Measurements from ENCODE around the gene SFRP2.

SFRP2 gene

DNA sequence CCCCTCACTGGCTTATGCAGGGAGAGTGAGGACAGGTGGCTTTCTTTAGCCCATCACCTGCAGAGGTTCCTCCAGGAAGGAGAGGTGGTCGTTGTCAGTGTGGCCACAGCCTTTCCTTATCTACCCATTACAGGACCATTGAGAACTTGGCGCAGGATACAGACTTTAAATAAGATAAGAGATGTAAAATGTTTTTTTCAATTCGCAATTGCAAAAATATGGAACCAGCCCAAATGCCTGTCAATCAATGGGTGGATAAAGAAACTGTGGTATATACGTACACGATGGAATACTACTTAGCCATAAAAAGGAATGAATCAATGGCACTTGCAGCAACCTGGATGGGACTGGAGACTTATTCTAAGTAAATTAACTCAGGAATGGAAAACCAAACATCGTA is 22.1 kb downstream of the SFRP2 start:
- DNase-seq (ENCODE audit: low read depth): no peak

DNA sequence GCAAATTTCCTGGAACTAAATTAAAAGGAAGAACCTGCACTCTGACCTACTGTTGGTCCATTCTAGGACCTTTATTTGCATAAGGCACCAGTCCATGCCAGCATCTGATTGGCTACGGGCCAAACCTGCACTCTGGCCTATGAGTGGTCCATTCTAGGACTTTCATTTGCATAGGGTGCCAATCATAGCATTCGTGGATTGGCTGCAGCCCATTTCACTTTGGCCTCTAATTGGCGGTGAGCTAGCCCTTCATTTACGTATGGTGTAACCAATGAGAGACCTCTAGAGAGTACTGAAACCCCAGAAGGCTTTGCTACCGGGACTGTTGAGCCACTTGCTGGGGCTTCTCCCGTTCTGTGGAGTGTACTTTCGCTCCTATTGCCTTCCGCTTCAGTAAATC is 23.0 kb downstream of the SFRP2 start:
- DNase-seq (ENCODE audit: low read depth): no peak

DNA sequence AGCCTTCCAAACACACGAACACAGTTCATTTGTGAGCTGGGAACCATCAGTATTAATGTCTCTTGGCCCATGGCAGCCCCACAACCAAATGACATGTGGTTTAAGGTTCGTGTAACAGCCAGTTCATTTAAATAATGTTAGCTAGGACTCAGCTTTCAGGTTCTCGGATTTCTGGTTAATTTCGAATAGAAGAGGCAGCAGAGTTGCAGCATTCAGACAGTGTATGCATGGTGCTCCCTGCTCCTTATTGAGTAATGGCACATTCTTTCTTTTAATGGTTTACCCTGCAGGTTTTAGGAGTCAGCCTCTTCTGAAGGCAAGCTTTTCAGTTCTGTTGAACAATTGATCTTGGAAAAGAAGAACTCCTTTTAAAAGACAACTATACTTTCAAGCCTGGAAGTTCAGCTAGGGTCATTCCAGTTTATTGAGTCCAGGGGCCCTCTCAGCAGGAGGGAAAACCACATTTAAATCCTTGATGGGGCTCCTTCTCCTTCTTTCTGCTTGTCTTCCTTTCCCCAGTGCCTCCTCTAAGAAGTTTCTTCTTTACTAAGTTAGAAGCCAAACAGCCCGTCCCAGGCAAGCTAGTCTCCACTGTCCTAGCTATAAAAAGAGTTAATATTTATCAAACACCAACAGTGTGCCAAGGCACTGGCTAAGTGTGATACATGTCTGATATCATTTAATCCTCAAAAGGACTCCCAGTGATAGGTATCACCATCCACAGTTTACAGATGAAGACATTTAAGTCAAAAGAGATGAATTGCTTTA is 24.1 kb downstream of the SFRP2 start:
- no peak for DNase-seq (ENCODE audit: low read depth)

DNA sequence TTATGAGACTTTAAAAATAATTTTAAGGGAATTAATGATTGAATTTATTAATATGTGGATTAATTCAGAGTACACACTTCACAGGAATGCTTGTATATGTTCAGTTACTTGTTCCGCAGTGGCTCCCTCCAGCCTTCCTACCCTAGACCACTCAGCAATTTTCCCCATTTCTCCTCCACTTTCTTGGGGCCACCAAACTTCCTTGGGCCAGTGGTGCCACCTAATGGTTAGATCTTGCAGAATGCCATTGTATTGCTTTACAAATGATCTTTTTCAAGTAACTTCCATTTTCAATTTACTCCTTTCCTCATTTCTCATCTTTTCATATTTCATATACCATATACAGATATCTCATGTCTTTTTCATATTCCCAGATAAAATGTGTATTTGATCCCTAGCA is 25.5 kb downstream of the SFRP2 start:
- DNase-seq (ENCODE audit: low read depth): no peak

DNA sequence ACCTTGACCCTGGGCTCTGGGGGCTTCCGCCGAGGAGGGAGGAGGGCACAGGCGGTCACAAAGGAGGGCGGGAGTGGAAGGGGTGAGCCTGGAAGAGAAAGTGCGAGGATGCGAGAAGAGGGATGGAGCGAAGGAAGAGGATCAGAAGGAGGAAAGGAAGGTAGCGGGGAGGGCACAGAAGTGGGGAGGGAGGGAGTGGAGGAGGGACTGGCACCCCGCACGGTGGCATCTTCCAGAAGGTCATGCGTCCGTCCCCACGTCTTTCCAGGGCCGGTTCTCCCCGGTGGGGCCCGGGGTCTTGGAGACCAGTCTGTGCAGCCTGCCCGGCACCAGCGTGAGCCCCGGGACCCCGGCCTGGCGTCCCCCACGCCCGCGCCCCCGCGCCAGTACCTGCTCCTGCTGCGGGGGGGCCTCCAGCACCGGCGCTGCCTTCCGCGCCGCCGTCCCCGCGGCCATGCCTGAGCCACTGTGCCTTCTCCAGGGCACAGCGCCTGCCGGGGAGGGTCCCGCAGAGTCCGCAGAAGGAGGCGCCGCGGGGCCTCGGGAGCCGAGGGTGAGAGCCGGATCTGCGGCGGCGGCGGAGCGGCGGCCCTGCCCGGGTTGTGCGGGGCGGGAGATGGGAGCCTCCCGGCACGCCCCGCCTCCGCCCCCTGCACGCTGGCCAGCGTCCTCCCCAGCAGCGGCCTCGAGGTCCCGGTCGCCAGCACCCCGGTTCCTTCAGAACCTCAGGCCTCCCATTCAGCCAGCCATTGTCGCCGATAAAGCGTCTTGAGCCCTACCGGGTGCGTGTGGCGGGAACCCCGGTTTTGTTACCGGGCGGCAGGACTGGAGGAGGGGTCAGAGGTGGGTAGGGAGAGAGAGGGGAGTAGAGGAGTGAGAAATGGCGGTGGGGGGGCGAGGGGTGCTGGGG is 29.2 kb downstream of the SFRP2 start, which contains the start of gene RNF175:
Gene RNF175, minus strand, starts transcription at position 618 of the 910 bp plus-strand sequence. Its CDS starts 162 bp downstream, at position 456.
- DNase-seq (ENCODE audit: low read depth): no peak

DNA sequence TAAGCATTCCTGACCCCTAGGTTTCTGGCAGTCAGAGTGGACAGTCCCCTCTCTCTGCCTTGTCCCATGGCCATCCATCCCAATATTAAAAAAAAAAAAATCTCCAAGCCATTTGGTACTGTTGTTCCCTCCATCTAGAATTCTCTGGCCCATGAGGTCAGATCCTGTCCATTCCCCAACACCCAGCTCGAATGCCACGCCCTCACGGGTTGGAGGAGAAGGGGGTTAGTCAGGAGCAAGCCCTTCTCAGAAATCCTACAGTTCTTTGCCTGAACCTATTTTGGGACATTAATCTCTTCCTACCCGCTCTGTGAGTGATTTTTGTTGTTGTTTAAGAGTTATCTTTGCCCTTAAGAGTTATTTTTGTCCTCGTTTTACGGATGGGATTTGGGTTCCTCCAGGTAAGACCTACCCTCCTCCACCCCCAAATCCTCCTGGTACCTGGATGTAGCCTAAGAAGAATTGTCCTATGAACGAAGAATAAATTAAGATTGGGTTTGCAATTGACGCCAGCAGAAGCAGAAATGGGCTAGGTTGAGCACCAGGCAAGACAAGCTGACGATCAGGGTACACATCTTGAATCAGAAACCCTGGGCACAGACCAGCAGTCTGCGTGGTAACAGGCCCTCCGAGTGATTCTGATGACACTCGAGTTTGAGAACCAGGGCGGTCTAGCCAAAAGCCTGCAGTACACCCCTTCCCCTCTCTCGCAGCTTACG is 30.0 kb downstream of the SFRP2 start:
- no peak for DNase-seq (ENCODE audit: low read depth)

DNA sequence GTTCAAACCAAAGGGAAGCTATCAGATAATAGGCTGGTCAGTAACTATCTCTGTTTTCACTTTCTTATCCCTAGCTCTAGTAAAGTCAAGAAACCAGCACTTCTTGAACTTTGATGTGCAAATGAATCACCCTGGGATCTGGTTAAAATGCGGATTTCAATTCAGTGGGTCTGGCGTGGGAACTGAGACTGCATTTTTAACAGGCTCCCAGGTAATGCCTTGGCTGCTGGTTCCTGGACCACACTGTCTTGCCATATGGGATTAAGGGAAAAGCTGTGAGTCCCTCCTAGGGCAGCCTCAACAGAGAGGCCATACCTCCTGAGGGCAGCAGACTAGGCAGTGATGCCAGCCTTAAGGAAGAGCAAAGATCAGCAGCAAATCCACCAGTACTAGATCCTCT is 30.7 kb downstream of the SFRP2 start:
- DNase-seq (ENCODE audit: low read depth): no peak

DNA sequence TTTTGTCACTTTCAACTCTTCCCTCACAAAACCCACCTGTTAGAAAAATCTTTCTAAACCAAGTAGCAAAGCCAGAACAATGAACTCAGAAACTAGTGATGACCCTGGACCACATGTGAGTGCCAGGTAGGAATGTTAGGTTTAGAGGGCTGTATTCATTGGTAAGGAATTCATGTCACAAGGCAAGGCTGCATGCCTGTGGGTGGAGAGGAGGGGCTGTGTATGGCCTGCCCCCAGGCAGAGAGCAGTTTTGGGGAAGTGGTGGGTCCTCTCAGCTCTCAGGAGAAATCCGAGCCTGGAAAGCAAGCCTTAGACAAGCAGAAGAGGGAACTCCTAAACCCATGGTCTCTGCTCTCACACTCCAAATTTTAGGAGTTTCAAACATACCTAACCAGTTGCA is 31.5 kb downstream of the SFRP2 start:
- DNase-seq (ENCODE audit: low read depth): no peak

DNA sequence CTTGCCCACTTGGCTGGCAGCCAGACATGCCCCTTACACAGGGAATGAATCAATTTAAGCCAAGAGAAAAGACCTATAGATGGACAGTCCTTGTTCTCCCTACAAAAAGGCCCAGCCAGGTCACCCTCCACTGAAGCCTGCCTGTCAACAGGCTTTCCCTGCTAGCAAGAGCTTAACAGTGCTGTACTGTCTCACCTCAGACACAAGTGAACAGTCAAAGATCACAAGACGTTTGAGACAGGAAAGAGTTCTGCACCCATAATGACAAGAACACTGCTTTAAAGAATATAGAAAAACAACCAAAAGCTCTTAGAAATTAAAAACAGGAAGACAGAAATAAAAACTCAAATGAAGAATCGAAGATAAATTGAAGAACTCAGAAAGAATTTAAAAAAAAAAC is 33.7 kb downstream of the SFRP2 start:
- no peak for DNase-seq (ENCODE audit: low read depth)

DNA sequence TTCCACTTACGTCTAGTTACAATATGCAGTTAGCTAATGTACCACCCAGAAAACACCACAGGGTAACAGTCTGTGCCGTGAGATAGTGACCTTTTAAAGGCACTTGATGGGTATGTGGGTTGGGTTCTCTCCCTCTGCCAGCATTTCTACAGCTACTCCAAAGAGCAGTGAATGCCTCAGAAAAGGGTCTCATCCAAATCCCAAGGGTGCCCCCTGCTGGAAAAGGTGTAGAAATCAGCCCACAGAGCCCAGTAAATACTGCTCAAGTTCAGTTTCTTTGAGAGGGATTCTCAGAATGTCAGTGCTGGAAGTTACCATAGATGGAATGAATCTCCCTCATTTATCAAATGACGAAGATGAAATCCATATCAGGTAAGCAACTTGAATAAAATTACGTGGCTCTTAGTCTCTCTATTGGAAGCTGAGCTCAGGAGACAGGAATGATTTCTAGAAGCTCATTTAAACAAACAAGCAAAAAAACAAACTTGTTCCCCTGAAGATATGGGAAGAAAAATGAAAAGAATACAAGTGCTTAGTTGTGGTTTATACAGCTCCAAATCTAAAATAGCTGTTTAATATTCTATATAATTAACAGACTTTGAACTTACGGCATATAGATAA is 38.6 kb downstream of the SFRP2 start:
- peak; percentile 65 for DNase-seq (ENCODE audit: low read depth)

DNA sequence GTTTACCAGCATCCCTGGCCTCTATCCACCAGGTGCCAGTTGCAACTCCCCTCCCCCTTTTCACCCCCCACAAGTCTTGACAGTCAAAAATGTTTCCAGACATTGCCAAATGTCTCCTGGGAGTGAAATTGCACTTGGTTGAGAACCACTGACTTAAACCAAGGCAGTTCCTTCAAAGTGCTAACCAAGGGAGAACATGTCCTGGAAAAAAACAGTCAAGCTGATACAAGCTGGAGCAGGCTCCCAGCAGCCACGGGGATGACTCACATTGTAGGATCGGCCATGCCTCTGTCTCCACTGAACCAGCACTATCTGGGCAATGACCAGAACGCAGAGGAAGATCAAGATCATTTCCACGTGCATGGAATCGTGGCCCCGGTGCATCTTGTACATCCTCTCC is 40.5 kb downstream of the SFRP2 start:
- peak; percentile 74 for DNase-seq (ENCODE audit: low read depth)

DNA sequence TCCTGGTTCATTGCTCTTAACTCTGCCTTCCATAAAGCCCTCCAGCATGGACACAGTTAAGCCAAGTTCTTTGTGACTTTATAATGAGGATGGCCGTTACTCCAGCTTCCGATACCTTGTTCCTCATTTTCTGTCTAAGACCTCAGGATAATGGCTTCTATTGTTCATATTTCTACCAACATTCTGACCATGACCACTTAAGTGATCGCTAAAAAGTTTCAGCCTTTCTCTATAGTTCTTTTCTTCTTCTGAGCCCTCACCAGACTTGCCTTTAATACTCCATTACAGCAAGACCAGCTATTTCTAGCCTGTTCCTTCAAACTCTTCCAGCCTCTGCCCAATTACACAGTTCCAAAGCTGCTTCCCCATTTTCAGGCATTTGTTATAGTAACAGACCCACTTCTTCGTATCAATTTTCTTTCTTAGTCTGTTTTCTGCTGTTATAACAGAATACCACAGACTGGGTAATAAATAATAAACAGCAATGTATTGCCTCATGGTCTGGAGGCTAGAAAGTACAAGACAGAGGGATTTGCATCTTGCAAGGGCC is 41.4 kb downstream of the SFRP2 start:
- no peak for DNase-seq (ENCODE audit: low read depth)

DNA sequence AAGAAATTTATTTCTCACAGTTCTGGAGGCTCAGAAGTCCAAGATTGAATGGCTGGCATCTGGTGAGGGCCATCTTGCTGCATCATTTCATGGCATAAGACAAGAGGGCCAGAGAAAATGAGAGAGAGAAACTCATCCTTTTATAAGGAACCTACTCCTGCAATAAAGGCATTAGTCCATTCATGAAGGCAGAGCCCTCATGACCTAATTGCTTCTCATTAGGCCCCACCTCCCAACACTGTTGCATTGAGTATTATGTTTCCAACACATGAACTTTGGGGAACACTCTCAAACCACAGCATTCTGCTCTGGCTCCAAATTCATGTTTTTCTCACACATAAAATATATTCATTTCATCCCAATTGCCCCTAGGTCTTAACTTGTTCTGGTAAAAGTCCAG is 43.2 kb downstream of the SFRP2 start:
- DNase-seq (ENCODE audit: low read depth): no peak

DNA sequence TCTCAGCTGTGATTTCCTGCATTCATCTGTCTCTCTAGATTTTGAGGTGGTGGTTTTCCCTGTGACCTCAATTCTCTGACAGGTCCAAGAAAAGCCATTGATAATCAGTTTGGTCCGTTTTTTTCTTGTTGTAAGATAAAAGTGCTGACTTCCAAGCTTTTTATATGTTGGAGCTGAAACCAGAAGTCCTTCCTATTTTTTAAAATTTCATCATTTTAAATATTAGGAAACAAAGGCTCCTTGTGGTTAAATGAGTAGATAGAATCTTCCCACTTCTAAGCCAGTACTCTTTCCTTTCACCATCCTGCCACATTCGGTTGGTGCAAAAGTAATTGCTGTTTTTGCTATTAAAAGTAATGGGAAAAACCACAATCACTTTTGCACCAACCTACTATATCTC is 47.3 kb downstream of the SFRP2 start:
- DNase-seq (ENCODE audit: low read depth): no peak

DNA sequence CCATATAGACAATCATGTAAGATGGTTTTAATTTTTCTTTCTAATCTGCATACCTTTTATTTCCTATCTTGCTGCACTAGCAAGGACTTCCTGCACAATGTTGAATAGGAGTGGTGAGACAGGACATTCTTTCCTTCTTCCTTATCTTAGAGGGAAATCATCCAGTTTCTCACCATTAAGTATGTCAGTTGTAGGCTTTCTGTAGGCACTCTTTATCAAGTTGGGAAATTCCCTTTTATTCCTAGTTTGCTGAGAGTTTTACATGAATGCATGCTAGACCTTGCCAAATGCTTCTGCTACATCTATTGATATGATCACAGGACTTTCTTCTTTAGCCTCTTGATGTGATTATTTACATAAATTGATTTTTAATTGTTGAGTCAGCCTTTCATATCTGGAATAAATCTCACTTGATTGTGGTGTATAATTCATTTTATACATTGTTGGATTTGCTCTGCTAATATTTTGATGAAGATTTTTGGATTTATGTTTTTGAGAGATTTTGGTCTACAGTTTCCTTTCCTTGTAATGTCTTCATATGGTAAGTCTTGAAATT is 52.9 kb downstream of the SFRP2 start:
- DNase-seq (ENCODE audit: low read depth): no peak

DNA sequence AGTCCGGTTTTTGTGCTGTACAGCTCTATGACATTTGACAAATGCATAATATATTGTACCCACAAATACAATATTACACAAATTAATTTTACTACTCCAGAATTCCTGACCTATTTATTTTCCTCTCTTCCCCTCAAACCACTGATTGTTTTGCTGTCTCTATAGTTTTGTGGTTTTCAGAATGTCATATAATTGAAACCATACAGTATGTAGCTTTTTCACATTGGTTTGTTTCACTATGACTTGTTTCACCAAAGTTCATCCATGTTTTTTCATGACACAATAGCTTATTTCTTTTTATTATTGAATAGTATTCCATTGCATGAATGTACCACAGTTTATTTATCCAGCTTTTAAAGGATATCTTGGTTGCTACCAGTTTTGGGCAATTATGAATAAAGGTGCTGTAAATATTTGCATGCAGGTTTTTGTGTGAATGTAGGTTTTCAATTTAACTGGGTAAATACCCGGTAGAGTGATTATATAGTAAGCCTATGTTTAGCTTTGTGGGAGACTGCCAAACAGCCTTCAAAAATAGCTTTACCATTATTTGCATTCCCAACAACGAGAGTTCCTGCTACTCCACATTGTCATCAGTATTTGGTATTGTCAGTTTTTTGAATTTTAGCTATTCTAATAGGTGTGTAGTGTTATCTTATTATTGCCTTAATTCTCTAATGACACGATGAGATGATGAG is 55.0 kb downstream of the SFRP2 start:
- DNase-seq (ENCODE audit: low read depth): no peak

DNA sequence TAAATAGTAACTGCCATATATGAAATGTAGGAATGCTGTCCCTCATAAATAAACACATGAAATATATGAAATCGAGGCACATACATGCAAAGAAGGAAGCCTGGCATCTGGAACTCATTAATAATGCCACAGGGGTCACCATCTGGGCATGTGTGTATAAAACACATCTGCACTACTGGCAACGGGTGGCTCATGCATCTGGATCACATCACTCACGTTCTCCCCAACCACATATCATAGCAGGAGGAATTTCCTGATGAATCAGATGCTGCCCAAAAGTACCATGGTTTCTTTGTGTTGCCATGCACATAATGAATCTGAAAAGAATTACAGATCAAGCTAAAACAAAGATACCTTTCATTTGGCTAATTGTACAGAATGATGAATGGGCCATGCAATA is 57.6 kb downstream of the SFRP2 start:
- peak; percentile 72 for DNase-seq (ENCODE audit: low read depth)

All from stromal cell of bone marrow (primary cell).